HCT116 (cell line): Measurements from ENCODE around the gene FOXP1.

Experiments
- CTCF ChIP-seq, 3 experiments: fragments of 200-600 bp in 1 of 3; sonication (generic) in 1 of 3; IDR thresholded peaks in 2 of 3; conservative IDR thresholded peaks in 1 of 3; 2 replicates each; pipeline ENCODE4 v1.5.1; 2012 to 2017; ENCODE audit warnings: low read depth in 2 of 3, low read length in 2 of 3, antibody characterized with exemption in 1 of 3, borderline replicate concordance in 1 of 3, control low read depth in 1 of 3, mild to moderate bottlenecking in 1 of 3, mixed read lengths in 1 of 3, mixed run types in 1 of 3, moderate library complexity in 1 of 3; ENCODE audit not compliant: insufficient read depth in 1 of 3
- EZH2 ChIP-seq: fragments of 200-600 bp; sonication (generic); IDR thresholded peaks from 2 replicates; pipeline ENCODE4 v1.6.1; 2017; ENCODE audit warnings: antibody characterized with exemption, mixed run types
- EZH2phosphoT487 ChIP-seq: fragments of 200-600 bp; IDR thresholded peaks from 2 replicates; pipeline ENCODE4 v1.6.1; 2018; ENCODE audit warnings: antibody characterized with exemption, borderline replicate concordance
- JUND ChIP-seq: IDR thresholded peaks from 2 replicates; pipeline ENCODE4 v1.6.1; 2012
- POLR2A ChIP-seq: IDR thresholded peaks from 2 replicates; pipeline ENCODE4 v1.7.0; 2011; ENCODE audit warnings: borderline replicate concordance; ENCODE audit not compliant: insufficient read depth, insufficient read length; ENCODE audit errors: extremely low read depth
- POLR2AphosphoS5 ChIP-seq: IDR thresholded peaks from 2 replicates; pipeline ENCODE4 v1.6.1; 2011; ENCODE audit warnings: mild to moderate bottlenecking, low read depth, low read length, moderate library complexity
- TCF7L2 ChIP-seq: IDR thresholded peaks from 2 replicates; pipeline ENCODE4 v1.7.0; 2011; ENCODE audit warnings: borderline replicate concordance, inconsistent platforms; ENCODE audit not compliant: insufficient read depth, insufficient read length; ENCODE audit errors: extremely low read depth
- YY1 ChIP-seq: IDR thresholded peaks from 2 replicates; pipeline ENCODE4 v1.6.1; 2011; ENCODE audit warnings: low read length, low read depth, moderate library complexity, mild to moderate bottlenecking; ENCODE audit not compliant: insufficient replicate concordance; ENCODE audit errors: extremely low read depth
- TF ChIP-seq, protein P1 (sequence below): IDR thresholded peaks from 2 replicates; pipeline ENCODE4 v1.6.1; 2012; ENCODE audit warnings: low read depth

DNA sequence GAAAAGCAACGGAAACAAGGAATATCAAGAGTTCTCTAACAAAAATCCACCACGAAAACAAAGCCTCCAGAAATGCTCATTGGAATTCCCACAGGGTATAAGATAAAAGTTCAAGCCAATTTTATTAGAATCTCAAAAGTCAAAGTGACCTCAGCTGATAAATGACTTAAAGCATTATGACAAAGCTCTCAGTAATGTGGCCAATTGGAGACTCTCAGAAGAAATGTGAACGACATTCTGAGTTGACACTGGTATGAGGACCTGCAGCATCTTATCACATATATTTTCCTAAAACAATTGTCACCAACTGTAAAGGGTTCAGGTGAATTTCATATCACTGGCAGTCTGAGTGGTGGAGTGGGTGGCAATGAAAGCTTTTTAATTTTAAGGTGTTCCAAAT, 199.1 kb downstream of the FOXP1 start:
- TF ChIP-seq YY1 (no peak), CTCF (IDR thresholded peaks at IDR 0.05 in 2 of 3, conservative IDR thresholded peaks at IDR 0.05 in 1 of 3; ENCODE audit: borderline replicate concordance in 1 of 3, insufficient read depth in 1 of 3, low read depth in 2 of 3, low read length in 2 of 3) (no peak), POLR2AphosphoS5 (no peak), TCF7L2 (no peak), POLR2A (no peak), EZH2 (no peak), EZH2phosphoT487 (no peak), JUND (no peak)
- TF ChIP-seq, protein P1, sequence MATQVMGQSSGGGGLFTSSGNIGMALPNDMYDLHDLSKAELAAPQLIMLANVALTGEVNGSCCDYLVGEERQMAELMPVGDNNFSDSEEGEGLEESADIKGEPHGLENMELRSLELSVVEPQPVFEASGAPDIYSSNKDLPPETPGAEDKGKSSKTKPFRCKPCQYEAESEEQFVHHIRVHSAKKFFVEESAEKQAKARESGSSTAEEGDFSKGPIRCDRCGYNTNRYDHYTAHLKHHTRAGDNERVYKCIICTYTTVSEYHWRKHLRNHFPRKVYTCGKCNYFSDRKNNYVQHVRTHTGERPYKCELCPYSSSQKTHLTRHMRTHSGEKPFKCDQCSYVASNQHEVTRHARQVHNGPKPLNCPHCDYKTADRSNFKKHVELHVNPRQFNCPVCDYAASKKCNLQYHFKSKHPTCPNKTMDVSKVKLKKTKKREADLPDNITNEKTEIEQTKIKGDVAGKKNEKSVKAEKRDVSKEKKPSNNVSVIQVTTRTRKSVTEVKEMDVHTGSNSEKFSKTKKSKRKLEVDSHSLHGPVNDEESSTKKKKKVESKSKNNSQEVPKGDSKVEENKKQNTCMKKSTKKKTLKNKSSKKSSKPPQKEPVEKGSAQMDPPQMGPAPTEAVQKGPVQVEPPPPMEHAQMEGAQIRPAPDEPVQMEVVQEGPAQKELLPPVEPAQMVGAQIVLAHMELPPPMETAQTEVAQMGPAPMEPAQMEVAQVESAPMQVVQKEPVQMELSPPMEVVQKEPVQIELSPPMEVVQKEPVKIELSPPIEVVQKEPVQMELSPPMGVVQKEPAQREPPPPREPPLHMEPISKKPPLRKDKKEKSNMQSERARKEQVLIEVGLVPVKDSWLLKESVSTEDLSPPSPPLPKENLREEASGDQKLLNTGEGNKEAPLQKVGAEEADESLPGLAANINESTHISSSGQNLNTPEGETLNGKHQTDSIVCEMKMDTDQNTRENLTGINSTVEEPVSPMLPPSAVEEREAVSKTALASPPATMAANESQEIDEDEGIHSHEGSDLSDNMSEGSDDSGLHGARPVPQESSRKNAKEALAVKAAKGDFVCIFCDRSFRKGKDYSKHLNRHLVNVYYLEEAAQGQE, result no peak
